ENCODE results near the gene BRWD1.
"Not testable (repeated sequence)": the region's sequence is repeated elsewhere in the genome, so short reads cannot be mapped to it uniquely, and the experiment has no call there.

BRWD1 gene

DNA sequence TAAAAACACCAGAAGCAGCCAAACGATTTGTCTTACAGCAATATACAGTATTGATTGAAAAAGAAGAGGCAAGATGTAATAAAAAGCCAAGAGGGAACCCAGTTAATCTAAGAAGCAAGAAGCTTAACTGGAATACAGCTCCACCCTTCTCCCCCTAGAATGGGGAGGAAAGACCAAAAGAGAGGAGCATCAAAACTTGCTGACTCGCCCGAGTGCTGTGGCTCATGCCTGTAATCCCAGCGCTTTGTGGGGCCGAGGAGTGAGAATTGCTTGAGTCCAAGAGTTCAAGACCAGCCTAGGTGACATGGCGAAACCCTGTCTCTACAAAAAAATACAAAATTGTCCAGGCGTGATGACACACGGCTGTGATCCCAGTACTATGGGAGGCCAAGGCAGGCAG is 32.2 kb downstream of the BRWD1 start:
- DNase-seq = no peak

DNA sequence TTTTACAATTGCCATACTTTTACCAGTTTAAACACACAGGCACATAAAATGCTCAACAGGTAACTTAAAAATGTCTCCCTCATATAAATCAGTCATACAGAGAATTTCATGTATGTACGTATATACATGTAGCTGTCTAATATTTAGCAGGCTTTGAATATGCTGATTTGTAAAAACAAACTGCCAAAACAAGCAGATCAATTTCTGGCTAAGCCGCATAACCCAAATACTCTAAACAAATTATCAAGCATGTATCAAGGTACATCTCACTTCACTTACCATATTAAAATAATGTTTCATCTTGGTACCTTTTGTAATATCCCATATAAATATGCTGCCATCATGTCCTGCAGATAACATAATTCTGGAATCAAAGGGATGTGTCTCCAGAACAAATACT is 43.8 kb downstream of the BRWD1 start:
- no peak for DNase-seq

DNA sequence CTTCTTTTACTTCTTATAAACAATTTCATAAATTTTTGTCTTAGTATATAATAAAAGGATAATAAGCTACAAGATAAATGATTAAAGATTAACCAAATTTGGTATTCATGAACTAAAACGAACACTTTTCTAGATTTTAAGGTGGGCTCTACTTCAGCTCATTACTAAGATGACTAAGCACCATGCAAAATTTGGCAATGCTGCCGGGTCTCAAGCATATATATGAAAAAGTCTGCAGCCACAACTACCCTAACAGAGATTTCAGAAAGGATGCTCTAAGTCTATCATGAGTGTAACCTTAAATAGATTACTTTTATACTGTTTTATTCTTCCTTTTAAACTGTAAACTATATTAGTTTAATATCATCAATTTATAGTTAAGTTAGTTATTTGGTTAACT is 47.8 kb downstream of the BRWD1 start:
- no peak for DNase-seq

DNA sequence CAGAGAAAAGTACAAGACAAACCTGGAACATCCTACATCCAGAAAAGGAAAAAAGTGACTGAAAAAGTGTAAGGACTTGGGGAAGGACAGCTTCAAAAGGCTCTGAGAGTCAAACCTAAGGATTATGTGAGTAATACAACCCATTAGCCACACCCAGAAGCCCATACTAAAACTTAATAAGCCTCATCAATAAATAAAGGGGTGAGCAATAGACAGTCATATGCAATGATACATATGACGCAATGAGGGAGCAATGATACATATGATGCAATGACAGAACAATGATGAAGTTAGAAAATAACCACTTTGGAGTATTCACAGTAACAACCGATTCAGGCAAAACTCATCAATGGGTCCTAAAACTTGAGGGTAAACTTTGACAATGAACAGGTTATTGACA is 50.1 kb downstream of the BRWD1 start:
- DNase-seq = no peak

DNA sequence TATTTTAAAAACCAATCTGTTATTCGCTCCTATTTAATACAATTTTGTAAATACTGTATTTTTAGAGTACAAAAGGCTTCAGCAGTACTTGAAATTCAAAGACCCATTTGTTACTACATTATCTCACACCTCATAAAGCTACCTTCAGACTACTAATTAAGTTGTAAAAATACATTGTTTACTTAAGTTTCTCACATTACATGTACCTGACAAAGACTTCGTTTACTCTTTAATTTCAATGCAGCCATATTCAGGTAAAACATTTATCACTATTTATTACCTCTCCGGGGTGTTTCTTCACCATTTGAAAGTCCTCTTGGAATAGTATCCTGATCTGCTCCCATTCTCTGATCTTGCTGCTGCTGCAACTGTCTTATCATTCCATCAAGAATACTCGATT is 55.2 kb downstream of the BRWD1 start:
- DNase-seq = peak; percentile 33

DNA sequence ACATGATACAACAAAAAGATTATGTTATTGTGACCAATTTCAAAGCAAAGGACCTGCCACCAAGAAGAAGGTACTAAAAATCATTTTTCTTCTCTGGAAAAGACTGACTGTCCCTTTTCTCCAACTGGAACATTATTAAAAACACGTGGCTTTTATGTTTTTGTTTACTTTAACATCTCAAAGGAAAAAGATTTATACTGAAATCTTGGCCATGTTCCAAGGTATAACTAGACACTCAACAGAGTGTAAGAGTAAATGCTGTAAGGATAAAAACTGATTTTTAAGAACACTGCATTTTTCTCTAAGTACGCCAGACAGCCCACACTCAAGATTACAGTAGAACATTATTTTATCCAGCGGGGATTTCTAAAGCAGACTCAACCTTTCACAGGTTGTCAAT is 62.1 kb downstream of the BRWD1 start:
- DNase-seq = no peak

DNA sequence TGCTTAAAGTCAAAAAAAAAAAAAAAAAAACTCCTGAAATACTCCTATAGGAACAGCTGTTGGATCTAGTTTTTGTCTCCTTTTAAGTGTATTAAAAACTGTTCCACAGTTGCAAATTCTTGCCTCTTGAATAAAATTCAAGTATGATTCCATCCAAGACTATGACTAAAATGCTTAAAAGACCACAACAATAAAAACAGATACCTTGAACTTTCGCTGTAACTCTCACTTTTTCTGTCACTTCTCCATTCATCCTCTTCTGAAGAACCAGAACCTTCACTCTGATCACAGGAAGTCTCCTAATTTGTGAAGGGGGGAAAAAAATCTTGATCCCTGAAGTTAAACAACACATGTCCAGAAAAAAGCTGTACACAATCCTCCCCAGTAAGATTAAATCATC is 75.2 kb downstream of the BRWD1 start:
- no peak for DNase-seq

DNA sequence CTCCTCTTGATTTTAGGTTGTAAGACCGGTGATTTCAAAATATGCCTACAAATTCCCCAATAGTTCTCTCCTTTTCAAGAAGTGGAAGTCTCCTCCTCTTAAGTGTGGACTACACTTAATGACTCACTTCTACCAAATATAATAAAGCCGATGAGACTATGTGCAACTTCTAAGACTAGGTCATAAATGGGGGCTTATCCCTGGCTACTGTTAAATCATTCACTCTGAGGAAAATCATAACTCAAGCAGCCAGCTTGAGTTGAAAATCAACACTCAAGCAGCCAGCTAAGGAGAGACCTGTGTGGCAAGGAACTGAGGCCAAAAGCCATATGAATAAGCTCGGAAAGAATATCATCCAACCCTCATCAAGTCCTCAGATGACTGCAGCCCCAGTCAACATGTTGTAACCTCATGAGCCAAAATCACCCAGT is 80.6 kb downstream of the BRWD1 start:
- DNase-seq = no peak

DNA sequence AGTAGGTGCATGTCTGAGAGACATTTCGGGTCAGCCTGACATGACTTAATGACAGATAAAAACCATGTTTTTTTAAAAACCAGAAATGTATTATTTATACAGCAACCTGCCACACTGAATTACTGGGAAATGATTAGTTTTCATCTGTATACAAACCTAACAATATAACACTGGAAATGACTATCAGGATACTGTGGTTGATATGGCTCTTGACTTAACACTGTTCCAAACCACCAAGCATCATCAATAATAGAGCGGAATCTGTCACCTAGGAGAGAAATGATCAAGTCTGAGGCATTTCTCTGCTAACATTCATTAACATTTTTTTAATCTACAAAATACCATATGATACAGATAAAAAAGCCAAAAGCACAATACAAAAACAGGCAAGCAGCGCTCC is 88.5 kb downstream of the BRWD1 start:
- DNase-seq = no peak

DNA sequence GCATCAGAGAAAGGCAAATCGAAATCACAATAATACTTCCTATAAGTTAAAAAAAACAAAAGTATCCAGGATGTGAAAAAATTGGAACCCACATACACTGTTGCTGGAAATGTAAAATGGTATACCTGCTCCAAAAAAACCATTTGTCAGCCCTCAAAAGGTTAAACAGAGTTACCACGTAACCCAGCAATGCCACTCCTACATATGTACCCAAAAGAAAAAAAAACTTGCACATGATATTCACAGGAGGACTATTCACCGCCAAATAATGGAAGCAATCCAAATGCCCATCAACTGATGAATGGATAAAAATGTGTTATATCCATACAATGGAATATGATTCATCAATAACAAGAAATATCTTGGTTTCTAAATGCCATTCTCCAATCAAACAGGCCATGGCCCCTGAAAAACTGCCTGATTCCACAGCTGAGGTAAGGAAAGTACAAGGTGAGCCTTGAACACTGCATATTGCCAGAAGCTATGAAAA is 91.4 kb downstream of the BRWD1 start:
- DNase-seq = no peak

DNA sequence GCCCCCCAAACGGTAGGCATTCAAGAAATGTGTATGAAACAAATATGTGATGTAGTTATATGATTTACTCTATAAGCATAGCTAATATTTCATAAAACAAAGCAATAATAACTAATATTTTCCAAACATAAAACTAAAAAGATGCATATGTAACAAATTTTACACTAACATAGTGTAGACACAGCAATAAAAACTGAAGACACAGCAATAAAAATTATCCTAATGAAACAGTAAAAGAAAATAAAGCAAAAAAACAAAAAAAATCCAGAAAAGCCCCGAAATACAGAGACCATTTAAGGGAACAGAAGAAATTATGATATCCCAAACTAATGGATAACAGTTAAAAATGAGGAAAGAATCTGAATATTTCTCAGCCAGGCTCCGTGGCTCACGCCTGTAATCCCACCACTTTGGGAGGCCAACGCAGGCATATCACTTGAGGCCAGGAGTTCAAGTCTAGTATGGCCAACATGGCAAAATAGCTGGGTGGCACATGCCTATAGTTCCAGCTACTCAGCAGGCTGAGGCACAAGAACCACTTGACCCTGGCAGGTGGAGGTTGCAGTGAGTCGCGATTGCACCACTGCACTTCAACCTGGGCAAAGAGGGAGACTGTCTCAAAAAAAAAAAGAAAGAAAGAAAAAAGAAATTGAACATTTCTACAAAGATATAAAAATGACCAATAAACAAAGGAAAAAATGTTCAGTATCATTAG is 92.0 kb downstream of the BRWD1 start:
- peak; percentile 5 for DNase-seq

DNA sequence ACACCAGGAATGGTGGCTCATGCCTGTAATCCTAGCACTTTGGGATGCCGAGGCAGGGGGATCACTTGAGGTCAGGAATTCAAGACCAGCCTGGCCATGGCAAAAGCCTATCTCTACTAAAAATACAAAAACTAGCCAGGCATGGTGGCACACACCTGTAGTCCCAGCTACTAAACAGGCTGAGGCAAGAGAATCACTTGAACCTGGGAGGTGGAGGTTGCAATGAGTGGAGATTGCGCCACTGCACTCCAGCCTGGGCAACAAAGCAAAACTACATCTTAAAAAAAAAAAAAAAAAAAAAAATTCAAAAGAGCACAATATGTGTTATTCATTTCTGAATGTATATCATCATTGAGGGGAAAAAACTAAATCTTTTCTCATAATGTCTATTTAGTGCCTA is 92.6 kb downstream of the BRWD1 start:
- DNase-seq = not testable (repeated sequence)

DNA sequence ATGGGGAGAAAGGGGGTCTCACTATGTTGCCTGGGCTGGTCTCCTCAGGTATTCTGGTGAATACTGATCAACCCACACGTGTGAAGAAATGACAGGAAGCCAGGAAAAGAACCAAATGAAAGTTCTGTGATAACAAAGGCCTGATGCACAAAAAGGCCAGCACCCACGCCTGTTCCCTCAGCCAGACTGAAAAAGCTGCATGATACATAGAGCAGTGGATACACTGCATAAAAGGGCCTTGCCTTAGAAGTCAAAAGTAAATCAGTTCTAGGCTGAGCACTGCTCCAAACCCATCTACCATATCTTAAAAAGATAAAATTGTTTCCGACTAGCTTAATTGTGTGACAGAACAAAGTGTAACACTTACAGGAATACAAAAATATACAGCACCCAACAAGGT is 93.3 kb downstream of the BRWD1 start:
- no peak for DNase-seq

DNA sequence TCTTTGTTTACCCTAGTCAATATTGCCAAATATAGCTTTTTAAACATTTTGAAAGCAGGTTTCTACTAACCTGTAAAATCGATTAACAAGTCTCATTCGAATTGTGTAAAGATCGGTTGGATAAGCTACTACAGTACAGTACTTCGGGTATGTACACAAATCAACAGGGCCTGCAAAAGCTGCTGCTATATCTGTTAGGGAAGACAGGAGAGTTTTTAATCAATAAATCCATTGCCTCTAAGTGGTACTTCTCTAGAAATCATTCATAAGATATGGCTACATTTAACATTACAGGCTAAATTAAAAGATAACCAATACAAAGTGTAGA is 95.4 kb downstream of the BRWD1 start:
- no peak for DNase-seq

DNA sequence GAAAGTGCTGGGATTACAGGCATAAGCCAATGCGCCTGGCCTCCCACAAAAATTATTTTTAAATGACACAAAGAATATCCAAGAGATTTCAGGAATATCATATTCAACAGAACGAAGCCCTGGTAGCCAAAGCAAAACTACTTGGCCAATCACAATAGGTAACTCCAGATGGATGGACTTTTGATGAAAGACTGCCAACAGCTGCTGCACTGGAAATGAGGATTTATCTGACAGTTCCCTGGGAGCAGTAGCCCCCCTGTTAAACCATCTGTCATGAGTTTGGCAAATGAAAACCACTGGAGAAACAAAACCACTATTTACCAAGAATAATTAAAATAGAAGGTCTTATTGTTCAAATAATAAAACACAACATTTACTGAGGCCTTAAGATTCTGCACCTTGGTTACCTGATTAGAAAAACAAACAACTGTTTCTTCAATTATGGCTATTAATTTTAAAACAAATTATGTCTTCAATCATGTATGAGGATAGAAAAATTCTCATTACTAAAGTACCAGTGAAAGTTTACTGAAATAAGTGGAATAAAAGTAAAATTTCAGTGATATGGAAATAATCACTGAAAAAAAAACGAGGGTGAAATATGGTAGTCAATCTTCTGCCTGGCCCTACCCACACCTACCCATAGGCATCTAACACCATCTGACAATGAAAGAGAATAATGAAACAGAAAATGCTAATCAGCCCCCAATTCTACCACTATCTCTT is 95.9 kb downstream of the BRWD1 start:
- no peak for DNase-seq

DNA sequence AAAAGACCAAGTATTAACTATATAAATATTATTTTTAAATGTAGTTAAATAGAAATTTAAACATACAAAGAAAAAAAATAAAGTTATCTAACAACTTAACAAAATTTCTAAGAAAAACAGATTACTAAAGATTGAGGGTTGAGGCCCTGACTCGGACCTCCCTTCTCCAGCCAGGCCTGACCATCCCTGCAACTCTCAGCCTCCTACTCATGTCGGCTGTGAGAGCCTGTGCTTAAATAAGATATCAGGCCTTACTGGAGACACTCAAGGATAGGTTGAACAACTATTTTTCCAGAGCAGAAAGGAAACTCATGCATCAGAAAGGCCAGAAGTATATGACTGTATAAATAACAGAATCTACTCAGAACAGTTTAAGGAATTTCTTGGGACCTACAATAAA is 97.1 kb downstream of the BRWD1 start:
- DNase-seq = no peak

DNA sequence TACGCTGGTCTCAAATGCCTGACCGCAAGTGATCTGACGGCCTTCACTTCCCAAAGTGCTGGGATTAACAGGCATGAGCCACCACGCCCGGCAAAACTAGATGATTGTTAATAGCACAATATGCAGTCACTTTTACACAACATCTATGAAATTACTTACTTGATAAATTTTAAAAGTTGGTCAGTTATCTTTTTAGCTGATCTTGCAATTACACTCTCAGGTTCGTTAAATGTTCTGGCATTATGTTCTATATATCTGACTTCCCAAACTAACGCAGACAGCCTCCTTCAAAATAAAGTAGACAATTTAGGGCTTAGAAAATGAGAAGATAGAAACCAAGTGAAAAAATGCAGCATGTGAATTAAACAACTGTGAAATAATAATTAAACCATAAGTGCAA is 98.4 kb downstream of the BRWD1 start:
- no peak for DNase-seq

DNA sequence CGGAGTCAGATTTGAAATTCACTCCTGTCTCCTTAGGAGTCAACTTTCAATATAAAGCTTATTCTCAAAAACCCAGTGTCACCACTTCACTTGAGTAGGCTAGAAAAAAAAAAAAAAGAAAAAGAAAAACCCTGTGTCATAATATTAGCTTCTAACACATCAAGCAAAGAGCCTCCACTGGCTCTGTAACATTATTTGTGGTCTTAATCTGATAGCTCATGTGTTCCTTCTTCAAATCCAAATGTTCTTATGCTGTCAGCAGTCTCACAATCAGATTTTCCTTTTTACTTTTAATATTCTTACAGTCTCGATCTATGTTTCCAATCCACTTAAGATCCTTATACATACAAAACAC is 104.1 kb downstream of the BRWD1 start:
- DNase-seq = no peak

DNA sequence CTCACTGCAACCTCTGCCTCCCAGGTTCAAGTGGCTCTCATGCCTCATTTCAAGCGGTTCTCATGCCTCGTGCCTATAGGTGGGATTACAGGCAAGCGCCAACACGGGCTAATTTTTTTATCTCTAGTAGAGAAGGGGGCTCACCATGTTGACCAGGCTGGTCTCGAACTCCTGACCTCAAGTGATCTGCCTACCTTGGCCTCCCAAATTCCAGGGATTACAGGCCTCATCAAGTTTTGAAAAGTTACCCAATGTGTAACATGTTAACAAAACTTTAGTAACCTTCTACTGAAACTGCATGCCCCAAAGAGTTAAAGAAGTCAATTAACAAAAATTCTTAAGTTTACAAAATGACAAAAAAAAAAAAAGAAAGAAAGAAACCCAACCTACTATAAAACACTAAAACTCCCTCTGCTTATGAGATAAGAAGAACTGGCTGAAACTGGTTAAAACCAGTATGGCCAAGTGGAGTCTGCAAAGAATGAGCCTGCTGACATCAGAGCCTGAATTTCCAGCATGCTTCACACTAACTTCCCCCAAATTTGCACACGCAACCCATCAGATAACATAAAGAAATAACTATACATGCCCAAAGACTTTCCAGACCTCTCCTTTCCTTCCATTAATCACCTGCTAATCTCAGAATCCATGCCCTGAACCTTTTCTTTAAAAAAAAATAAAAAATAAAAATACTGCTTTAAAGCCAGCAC is 104.7 kb downstream of the BRWD1 start:
- no peak for DNase-seq

DNA sequence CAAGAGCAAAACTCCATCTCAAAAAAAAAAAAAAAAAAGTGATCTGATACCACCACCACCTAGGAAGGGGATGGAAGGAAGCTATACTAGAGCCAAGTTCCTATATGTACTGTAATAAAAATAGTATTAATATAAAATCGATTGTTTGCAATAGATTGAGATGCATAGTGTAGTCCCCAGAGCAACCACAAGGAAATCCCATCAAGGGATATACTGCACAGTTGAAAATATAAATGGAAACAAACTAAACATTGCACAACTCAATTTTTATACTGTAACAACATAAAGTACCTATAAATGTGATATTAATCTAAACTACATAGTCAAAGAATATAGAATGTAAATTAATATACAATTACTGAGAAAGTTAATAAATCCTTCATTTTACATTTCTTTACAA is 109.3 kb downstream of the BRWD1 start:
- no peak for DNase-seq

DNA sequence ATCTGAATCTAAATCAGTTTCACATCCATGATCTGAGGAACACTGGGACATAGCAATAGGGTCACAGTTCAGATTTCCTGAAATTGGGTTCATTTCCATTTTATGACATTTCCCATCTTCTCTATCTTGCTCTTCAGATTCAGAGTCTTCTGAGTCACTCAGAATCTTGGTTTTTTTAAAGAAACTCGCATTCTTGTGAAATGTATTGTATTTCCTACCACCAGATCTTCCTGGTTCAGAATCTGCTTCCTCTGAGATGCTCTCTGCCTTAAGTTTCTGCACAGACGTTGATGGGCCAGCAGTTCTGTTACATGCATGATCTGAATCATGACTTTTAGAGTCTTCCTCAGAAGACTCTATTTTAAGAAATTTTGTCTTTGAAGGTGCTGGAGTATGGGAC is 114.6 kb downstream of the BRWD1 start:
- DNase-seq = no peak

DNA sequence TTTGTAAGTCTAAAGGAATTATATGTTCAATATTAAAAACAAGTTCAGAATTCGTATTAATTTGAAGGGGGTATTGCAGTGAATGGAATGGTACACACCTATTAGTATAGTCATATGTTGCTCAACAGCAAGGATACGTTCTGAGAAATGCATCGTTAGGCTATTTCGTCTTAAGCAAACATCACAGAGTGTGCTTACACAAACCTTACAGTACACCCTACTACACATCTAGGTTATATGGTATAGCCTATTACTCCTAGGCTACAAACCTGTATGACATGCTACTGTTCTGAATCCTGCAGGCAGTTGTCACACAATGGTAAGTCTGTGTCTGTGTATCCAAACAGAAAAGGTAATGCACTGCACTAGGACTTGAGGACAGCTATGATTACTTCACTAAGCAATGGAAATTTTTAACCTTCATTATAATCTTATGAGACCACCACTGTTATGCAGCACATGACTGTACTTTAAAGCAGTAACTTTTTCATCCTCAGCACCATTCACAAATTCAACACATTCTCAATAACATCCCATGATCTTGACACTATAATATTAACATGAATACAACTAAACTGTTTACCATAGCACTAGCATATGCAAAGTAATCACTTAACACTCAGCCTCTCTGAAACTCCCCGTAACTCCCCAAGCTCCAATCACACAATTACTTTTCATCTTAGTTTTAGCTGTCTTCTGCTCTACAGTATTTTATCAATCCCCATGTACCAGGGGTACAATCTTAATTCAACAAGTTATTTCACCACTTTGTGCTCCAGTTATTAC is 115.8 kb downstream of the BRWD1 start:
- DNase-seq = no peak

DNA sequence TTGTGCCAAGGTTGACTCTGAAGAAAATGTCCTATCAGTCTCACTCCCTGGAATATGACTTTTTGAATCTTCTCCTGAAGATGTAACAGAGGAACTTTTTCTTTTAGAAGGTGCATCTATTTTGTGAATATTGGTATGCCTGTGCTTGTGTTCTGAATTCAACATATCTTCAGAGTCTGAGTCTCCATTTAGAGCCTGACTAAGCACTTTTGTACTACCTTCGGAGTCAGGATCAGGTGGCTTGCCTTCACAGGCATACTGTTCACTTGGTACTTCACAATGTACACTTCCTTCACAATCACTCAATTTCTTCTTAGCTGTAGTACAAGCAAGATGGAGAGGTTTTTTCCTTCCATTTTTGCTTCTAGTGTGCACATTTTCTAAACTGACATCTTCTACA is 116.6 kb downstream of the BRWD1 start:
- DNase-seq = no peak

DNA sequence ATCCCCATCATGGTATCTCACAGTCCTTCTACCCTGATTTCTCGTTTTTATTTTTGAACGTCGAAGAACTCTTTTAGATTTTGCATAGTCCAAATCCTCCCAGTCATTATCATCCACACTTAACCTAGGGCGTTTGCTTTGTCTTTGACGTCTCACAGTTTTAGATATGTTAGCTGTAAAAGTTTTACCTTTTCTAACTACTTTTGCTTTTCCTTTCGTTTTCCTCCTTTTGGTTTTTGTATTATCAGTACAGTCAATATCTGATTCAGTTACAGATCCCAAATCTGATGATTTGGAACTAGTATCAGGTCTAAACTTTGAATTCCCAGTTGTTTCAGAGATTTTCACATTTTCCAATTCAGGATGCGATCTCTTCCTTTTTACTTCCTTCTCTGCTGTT is 117.1 kb downstream of the BRWD1 start:
- no peak for DNase-seq

All from NCI-H2029 (cell line).